HG02798 (cell line): ENCODE results near the gene RNF26.
A peak's percentile ranks its signal among the peaks of the same experiment; 100 is the strongest.

Experiments used
- ATAC-seq: cut with Tn5 transposase; IDR thresholded peaks from one replicate; pipeline ENCODE4 v1.9.1; 2021; ENCODE audit warnings: mild to moderate bottlenecking; ENCODE audit not compliant: unreplicated experiment, poor library complexity

Gene RNF26

GRCh38 chr11:119334174-119334930 lies at the start of gene RNF26:
RNF26 (plus strand) TSS chr11:119334527; CDS start chr11:119335123, 596 bp downstream.
- peak; percentile 97 for ATAC-seq

GRCh38 chr11:119285431-119285830 lies 48.9 kb upstream of the RNF26 start:
- ATAC-seq = no peak

GRCh38 chr11:119288219-119288618 lies 46.1 kb upstream of the RNF26 start:
- no peak for ATAC-seq

- ATAC-seq = no peak
Measured at GRCh38 chr11:119290894-119291497, 43.3 kb upstream of the RNF26 start.

- no peak for ATAC-seq
Measured at GRCh38 chr11:119293461-119293860, 40.9 kb upstream of the RNF26 start.

GRCh38 chr11:119295178-119295577 lies 39.1 kb upstream of the RNF26 start:
- no peak for ATAC-seq

- ATAC-seq = no peak
Measured at GRCh38 chr11:119297938-119298337, 36.4 kb upstream of the RNF26 start.

- ATAC-seq = no peak
Measured at GRCh38 chr11:119298726-119299125, 35.6 kb upstream of the RNF26 start.

GRCh38 chr11:119299416-119299815 lies 34.9 kb upstream of the RNF26 start:
- no peak for ATAC-seq

GRCh38 chr11:119300198-119300964 lies 33.9 kb upstream of the RNF26 start:
- no peak for ATAC-seq

GRCh38 chr11:119303227-119303718 lies 31.1 kb upstream of the RNF26 start:
- no peak for ATAC-seq

GRCh38 chr11:119305556-119306372 lies 28.6 kb upstream of the RNF26 start:
- ATAC-seq = no peak

- no peak for ATAC-seq
Measured at GRCh38 chr11:119306373-119306890, 27.9 kb upstream of the RNF26 start.

GRCh38 chr11:119307219-119307618 lies 27.1 kb upstream of the RNF26 start:
- ATAC-seq = no peak

GRCh38 chr11:119307974-119308373 lies 26.4 kb upstream of the RNF26 start:
- no peak for ATAC-seq

GRCh38 chr11:119309411-119309810 lies 24.9 kb upstream of the RNF26 start:
- no peak for ATAC-seq

GRCh38 chr11:119309953-119310681 lies 24.2 kb upstream of the RNF26 start:
- no peak for ATAC-seq

GRCh38 chr11:119310682-119311052 lies 23.7 kb upstream of the RNF26 start:
- no peak for ATAC-seq

- no peak for ATAC-seq
Measured at GRCh38 chr11:119314726-119315125, 19.6 kb upstream of the RNF26 start.
